Astrocyte (in vitro differentiated cells and primary cell): ENCODE data around the gene C1orf52. TPM values are rescaled to one million over a fixed set of nuclear protein-coding genes. Genes with fewer than 3 reads are reported as not detected.

Experiments used
- DNase-seq: peaks from one replicate; pipeline ENCODE4 v3.0.0-alpha.2; 2010; ENCODE audit warnings: low read depth
- FAIRE-seq: peaks from 2 replicates; lab custom pipeline; 2011; peaks lifted over from hg19 to GRCh38; lab: Jason Lieb, UNC
- H2AFZ ChIP-seq: 2 replicates; pipeline ENCODE4 v1.6.0; 2012; ENCODE audit warnings: low read depth, low read length, inconsistent platforms
- H3K27ac ChIP-seq: 2 replicates; pipeline ENCODE4 v1.5.1; 2011; ENCODE audit warnings: low read depth, low read length, inconsistent platforms
- H3K27me3 ChIP-seq: 2 replicates; pipeline ENCODE4 v1.6.0; 2011; ENCODE audit warnings: low read length, inconsistent platforms; ENCODE audit not compliant: insufficient read depth
- H3K36me3 ChIP-seq: 2 replicates; pipeline ENCODE4 v1.5.1; 2011; ENCODE audit warnings: low read length, inconsistent platforms; ENCODE audit not compliant: insufficient read depth
- H3K4me1 ChIP-seq: 2 replicates; pipeline ENCODE4 v1.5.1; 2011; ENCODE audit warnings: low read length, inconsistent platforms; ENCODE audit not compliant: insufficient read depth
- H3K4me2 ChIP-seq: 2 replicates; pipeline ENCODE4 v1.6.0; 2012; ENCODE audit warnings: low read length, inconsistent platforms
- H3K4me3 ChIP-seq: 2 replicates; pipeline ENCODE4 v1.5.1; 2011; ENCODE audit warnings: low read depth, mild to moderate bottlenecking, low read length, inconsistent platforms; ENCODE audit not compliant: insufficient read depth
- H3K79me2 ChIP-seq: 2 replicates; pipeline ENCODE4 v1.6.0; 2012; ENCODE audit warnings: mild to moderate bottlenecking, low read length, inconsistent platforms; ENCODE audit not compliant: insufficient read depth
- H3K9ac ChIP-seq: 2 replicates; pipeline ENCODE4 v1.6.0; 2012; ENCODE audit warnings: mild to moderate bottlenecking, low read length, inconsistent platforms
- H3K9me3 ChIP-seq: 2 replicates; pipeline ENCODE4 v1.5.1; 2012; ENCODE audit warnings: low read depth, mild to moderate bottlenecking, low read length, inconsistent platforms; ENCODE audit not compliant: insufficient read depth
- H4K20me1 ChIP-seq: 2 replicates; pipeline ENCODE4 v1.6.0; 2012; ENCODE audit warnings: low read length, inconsistent platforms; ENCODE audit not compliant: insufficient read depth
- H3K27ac Mint-ChIP-seq: one replicate; pipeline ENCODE4 v1.8.0; 2021; ENCODE audit warnings: mild to moderate bottlenecking, mixed read lengths; ENCODE audit not compliant: unreplicated experiment
- H3K27me3 Mint-ChIP-seq: one replicate; pipeline ENCODE4 v1.8.0; 2021; ENCODE audit warnings: low read depth, mixed read lengths; ENCODE audit not compliant: unreplicated experiment
- H3K36me3 Mint-ChIP-seq: one replicate; pipeline ENCODE4 v1.8.0; 2021; ENCODE audit warnings: low read depth, mixed read lengths; ENCODE audit not compliant: unreplicated experiment
- H3K4me1 Mint-ChIP-seq: one replicate; pipeline ENCODE4 v1.8.0; 2021; ENCODE audit warnings: low read depth, mixed read lengths; ENCODE audit not compliant: unreplicated experiment
- H3K4me3 Mint-ChIP-seq: one replicate; pipeline ENCODE4 v1.8.0; 2021; ENCODE audit warnings: mild to moderate bottlenecking, moderate library complexity, mixed read lengths; ENCODE audit not compliant: unreplicated experiment
- H3K9me3 Mint-ChIP-seq: one replicate; pipeline ENCODE4 v1.8.0; 2021; ENCODE audit warnings: mild to moderate bottlenecking, mixed read lengths; ENCODE audit not compliant: unreplicated experiment
- CTCF ChIP-seq: IDR thresholded peaks from 2 replicates; pipeline ENCODE4 v1.5.1; 2011; ENCODE audit warnings: low read depth, mild to moderate bottlenecking, inconsistent platforms, low read length, moderate library complexity; ENCODE audit not compliant: insufficient read depth
- EZH2 ChIP-seq: IDR thresholded peaks from 2 replicates; pipeline ENCODE4 v1.6.1; 2012; ENCODE audit warnings: mild to moderate bottlenecking, low read length, inconsistent platforms; ENCODE audit not compliant: insufficient read depth
- total RNA-seq: library from RNA; stranded (reverse); gene quantifications from 2 replicates; pipeline ENCODE4 v1.2.1, GENCODE V29; 2021

Gene C1orf52
- total RNA-seq, 1 donor from 2014 or later, result 42.4 TPM

GRCh38 chr1:85224734-85225623, 34.5 kb downstream of the C1orf52 start:
- H3K9ac ChIP-seq, result no peak overlapping the region
- H3K27me3 ChIP-seq, result peaks cover 5% of the 10 kb centered on the region
- DNase-seq (no peak), FAIRE-seq (no peak)
- Mint-ChIP-seq H3K36me3 (no peaks in the 10 kb centered on the region), H3K4me1 (peaks cover 13% of the 10 kb centered on the region), H3K4me3 (no peak overlapping the region), H3K27me3 (no peaks in the 10 kb centered on the region), H3K27ac (no peak overlapping the region), H3K9me3 (no peaks in the 10 kb centered on the region)
- H3K27ac ChIP-seq, result no peak overlapping the region
- no peaks in the 10 kb centered on the region for H3K36me3 ChIP-seq
- H3K4me3 ChIP-seq, result no peak overlapping the region
- H3K4me1 ChIP-seq, result no peaks in the 10 kb centered on the region
- H2AFZ ChIP-seq, result no peak overlapping the region
- no peaks in the 10 kb centered on the region for H4K20me1 ChIP-seq
- TF ChIP-seq EZH2, result no peak
- TF ChIP-seq CTCF, result no peak
- no peak overlapping the region for H3K4me2 ChIP-seq
- H3K9me3 ChIP-seq, result no peaks in the 10 kb centered on the region
- no peaks in the 10 kb centered on the region for H3K79me2 ChIP-seq

DNA sequence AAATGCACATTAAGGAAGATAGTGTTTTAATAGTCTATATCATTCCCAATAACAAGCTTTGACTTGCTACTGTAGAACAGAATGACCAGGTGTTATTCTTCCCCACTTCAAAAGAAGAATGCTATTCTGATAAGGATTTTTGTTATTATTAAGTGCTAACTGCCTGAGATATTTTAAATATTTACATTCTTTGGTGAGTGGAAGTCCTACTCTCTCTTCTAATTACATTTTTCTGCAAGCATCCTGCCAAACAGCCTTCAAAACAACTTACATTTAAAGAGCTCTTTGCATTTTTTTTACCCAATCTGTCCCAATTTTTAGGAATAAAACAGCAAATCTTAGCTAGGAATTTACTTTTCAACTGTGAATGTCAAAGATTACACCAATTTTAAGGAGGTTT, 35.2 kb downstream of the C1orf52 start:
- no peak for TF ChIP-seq EZH2
- TF ChIP-seq CTCF, result no peak
- no peaks in the 10 kb centered on the region for H3K36me3 ChIP-seq
- no peaks in the 10 kb centered on the region for H3K36me3 Mint-ChIP-seq
- H3K4me2 ChIP-seq, result no peak overlapping the region
- H3K79me2 ChIP-seq, result no peaks in the 10 kb centered on the region
- no peaks in the 10 kb centered on the region for H3K27me3 Mint-ChIP-seq
- no peak overlapping the region for H3K27ac ChIP-seq
- H3K27ac Mint-ChIP-seq, result no peak overlapping the region
- H3K4me3 Mint-ChIP-seq, result no peak overlapping the region
- H2AFZ ChIP-seq, result no peak overlapping the region
- no peaks in the 10 kb centered on the region for H4K20me1 ChIP-seq
- no peak overlapping the region for H3K4me3 ChIP-seq
- no peaks in the 10 kb centered on the region for H3K9me3 ChIP-seq
- H3K9me3 Mint-ChIP-seq, result no peaks in the 10 kb centered on the region
- DNase-seq (no peak), FAIRE-seq (no peak)
- peaks cover 13% of the 10 kb centered on the region for H3K4me1 Mint-ChIP-seq
- H3K27me3 ChIP-seq, result peaks cover 5% of the 10 kb centered on the region
- no peak overlapping the region for H3K9ac ChIP-seq
- no peaks in the 10 kb centered on the region for H3K4me1 ChIP-seq

DNA sequence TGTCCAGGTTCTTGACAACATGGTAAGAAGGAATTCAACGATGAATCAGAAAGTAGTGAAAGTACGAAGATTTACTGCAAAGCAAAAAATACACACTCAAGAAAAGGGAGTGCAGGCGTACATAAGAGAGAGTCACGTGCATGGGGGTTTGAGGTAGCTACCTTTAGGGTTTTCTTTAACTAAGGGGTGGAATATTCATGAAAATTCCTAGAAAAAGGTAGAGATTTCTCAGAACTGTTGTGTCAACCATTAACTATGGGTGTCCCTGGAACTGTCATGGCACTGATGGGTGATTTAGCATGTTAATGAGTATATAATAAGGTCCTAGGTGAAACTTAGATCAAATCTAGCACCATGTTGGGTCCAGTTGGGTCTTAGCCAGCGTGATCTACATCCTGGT, 36.1 kb downstream of the C1orf52 start:
- Mint-ChIP-seq H3K4me1 (peaks cover 13% of the 10 kb centered on the region), H3K9me3 (no peaks in the 10 kb centered on the region), H3K27ac (no peak overlapping the region), H3K36me3 (no peaks in the 10 kb centered on the region), H3K27me3 (no peaks in the 10 kb centered on the region), H3K4me3 (no peak overlapping the region)
- no peaks in the 10 kb centered on the region for H4K20me1 ChIP-seq
- no peaks in the 10 kb centered on the region for H3K4me1 ChIP-seq
- no peak overlapping the region for H2AFZ ChIP-seq
- peaks cover 5% of the 10 kb centered on the region for H3K27me3 ChIP-seq
- no peaks in the 10 kb centered on the region for H3K79me2 ChIP-seq
- DNase-seq (no peak), FAIRE-seq (no peak)
- no peak overlapping the region for H3K4me2 ChIP-seq
- H3K9ac ChIP-seq, result no peak overlapping the region
- H3K9me3 ChIP-seq, result no peaks in the 10 kb centered on the region
- H3K36me3 ChIP-seq, result no peaks in the 10 kb centered on the region
- H3K4me3 ChIP-seq, result no peak overlapping the region
- TF ChIP-seq CTCF, result no peak
- no peak for TF ChIP-seq EZH2
- no peak overlapping the region for H3K27ac ChIP-seq
